Endodermal cell (in vitro differentiated cells): Measurements from ENCODE around the gene ARHGAP26. TPM values are rescaled to one million over a fixed set of nuclear protein-coding genes. Genes with fewer than 3 reads are reported as not detected.
A peak's percentile ranks its signal among the peaks of the same experiment; 100 is the strongest.

Experiments
- DNase-seq: peaks from one replicate; pipeline ENCODE4 v3.0.0-alpha.2; 2017
- H3K27ac ChIP-seq: 2 replicates; pipeline ENCODE4 v1.5.1; 2013; ENCODE audit warnings: mild to moderate bottlenecking, low read depth, low read length, moderate library complexity
- H3K27me3 ChIP-seq: 2 replicates; pipeline ENCODE4 v1.6.1; 2013; ENCODE audit warnings: mild to moderate bottlenecking, low read length, moderate library complexity; ENCODE audit not compliant: insufficient read depth, control insufficient read depth, poor library complexity, severe bottlenecking
- H3K36me3 ChIP-seq: 2 replicates; pipeline ENCODE4 v1.7.0; 2013; ENCODE audit warnings: mild to moderate bottlenecking, low read length, moderate library complexity; ENCODE audit not compliant: control insufficient read depth, insufficient read depth
- H3K4me1 ChIP-seq: one replicate; pipeline ENCODE4 v1.7.0; 2013; ENCODE audit warnings: low read length; ENCODE audit not compliant: control insufficient read depth, insufficient read depth
- H3K4me3 ChIP-seq: 2 replicates; pipeline ENCODE4 v1.5.1; 2013; ENCODE audit warnings: mild to moderate bottlenecking, low read length, moderate library complexity
- H3K9ac ChIP-seq: 2 replicates; pipeline ENCODE4 v1.6.1; 2013; ENCODE audit warnings: mild to moderate bottlenecking, low read length, moderate library complexity; ENCODE audit not compliant: poor library complexity, severe bottlenecking; ENCODE audit errors: extremely low read depth
- H3K9me3 ChIP-seq: 2 replicates; pipeline ENCODE4 v1.6.1; 2013; ENCODE audit warnings: mild to moderate bottlenecking, low read length, moderate library complexity; ENCODE audit not compliant: control insufficient read depth
- H3K27ac Mint-ChIP-seq: 2 replicates; pipeline ENCODE4 v1.8.0; 2020; ENCODE audit warnings: mixed read lengths
- H3K27me3 Mint-ChIP-seq: 2 replicates; pipeline ENCODE4 v1.8.0; 2021; ENCODE audit warnings: mild to moderate bottlenecking, mixed read lengths; ENCODE audit not compliant: insufficient read depth
- H3K36me3 Mint-ChIP-seq: 2 replicates; pipeline ENCODE4 v1.8.0; 2020; ENCODE audit warnings: low read depth, mixed read lengths
- H3K4me1 Mint-ChIP-seq: 2 replicates; pipeline ENCODE4 v1.8.0; 2020; ENCODE audit warnings: mixed read lengths
- H3K4me3 Mint-ChIP-seq: 2 replicates; pipeline ENCODE4 v1.8.0; 2020; ENCODE audit warnings: mild to moderate bottlenecking, moderate library complexity, mixed read lengths
- H3K9me3 Mint-ChIP-seq: 2 replicates; pipeline ENCODE4 v1.8.0; 2020; ENCODE audit warnings: mild to moderate bottlenecking, mixed read lengths
- CTCF ChIP-seq: fragments of 200-600 bp; sonication (generic); conservative IDR thresholded peaks from 2 replicates; pipeline ENCODE4 v1.5.0; 2021; ENCODE audit warnings: antibody characterized with exemption, mild to moderate bottlenecking
- WGBS, 2 experiments: methylation state at CpG; one replicate each; pipeline versions ENCODE4 v1.1.5 to v1.1.7; 2013; ENCODE audit warnings: missing lambda C conversion rate in 2 of 2, mixed read lengths in 1 of 2; ENCODE audit not compliant: insufficient coverage in 1 of 2, insufficient read length in 1 of 2; 5-methylcytosine and 5-hydroxymethylcytosine counted together
- total RNA-seq, 2 donors: library from RNA; stranded (reverse); fragmentation: NEBNext Ultra II Directional in 1 of 2; extraction: Animal tissue kit (Norgen Biotek cat#: 25700) in 1 of 2; gene quantifications; 2 replicates in 1 of 2; 3 replicates in 1 of 2; pipeline ENCODE4 v1.2.1, GENCODE V29; 2021

ARHGAP26 gene
- total RNA-seq, 2 donors from 2014 or later, result 49.2 to 60.5 TPM

GRCh38 chr5:143166090-143166489, 395.9 kb downstream of the ARHGAP26 start:
- WGBS, 2 experiments, result 90 to 100% methylated on average over 3 to 4 of the region's 4 CpGs
- no peaks in the 10 kb centered on the region for H3K9me3 ChIP-seq

GRCh38 chr5:143166661-143167420, 396.7 kb downstream of the ARHGAP26 start:
- H3K4me1 ChIP-seq, result peaks cover 11% of the 10 kb centered on the region
- no peaks in the 10 kb centered on the region for H3K9me3 ChIP-seq
- no peak overlapping the region for H3K27ac ChIP-seq
- no peak overlapping the region for H3K4me3 Mint-ChIP-seq
- DNase-seq, result no peak
- peaks cover 5% of the 10 kb centered on the region for H3K36me3 Mint-ChIP-seq
- TF ChIP-seq CTCF, result no peak
- peaks cover 2% of the 10 kb centered on the region for H3K9me3 Mint-ChIP-seq
- no peaks in the 10 kb centered on the region for H3K27me3 Mint-ChIP-seq
- H3K27ac Mint-ChIP-seq, result no peak overlapping the region
- WGBS, 2 experiments, result 97 to 100% methylated on average over 2 to 8 of the region's 8 CpGs
- no peaks in the 10 kb centered on the region for H3K36me3 ChIP-seq
- H3K4me3 ChIP-seq, result no peak overlapping the region
- peaks cover 29% of the 10 kb centered on the region for H3K4me1 Mint-ChIP-seq
- no peak overlapping the region for H3K9ac ChIP-seq
- H3K27me3 ChIP-seq, result no peaks in the 10 kb centered on the region

More at GRCh38 chr5:143166090-143166489, 395.9 kb downstream of the ARHGAP26 start:
- peaks cover 5% of the 10 kb centered on the region for H3K36me3 Mint-ChIP-seq
- H3K27ac Mint-ChIP-seq, result no peak overlapping the region
- no peak overlapping the region for H3K9ac ChIP-seq
- no peak overlapping the region for H3K27ac ChIP-seq
- H3K9me3 Mint-ChIP-seq, result peaks cover 2% of the 10 kb centered on the region
- no peaks in the 10 kb centered on the region for H3K27me3 ChIP-seq
- H3K4me1 Mint-ChIP-seq, result peaks cover 21% of the 10 kb centered on the region
- no peaks in the 10 kb centered on the region for H3K36me3 ChIP-seq
- TF ChIP-seq CTCF, result no peak
- H3K4me3 Mint-ChIP-seq, result no peak overlapping the region
- peaks cover 11% of the 10 kb centered on the region for H3K4me1 ChIP-seq
- H3K4me3 ChIP-seq, result no peak overlapping the region
- no peaks in the 10 kb centered on the region for H3K27me3 Mint-ChIP-seq
- DNase-seq, result no peak

DNA sequence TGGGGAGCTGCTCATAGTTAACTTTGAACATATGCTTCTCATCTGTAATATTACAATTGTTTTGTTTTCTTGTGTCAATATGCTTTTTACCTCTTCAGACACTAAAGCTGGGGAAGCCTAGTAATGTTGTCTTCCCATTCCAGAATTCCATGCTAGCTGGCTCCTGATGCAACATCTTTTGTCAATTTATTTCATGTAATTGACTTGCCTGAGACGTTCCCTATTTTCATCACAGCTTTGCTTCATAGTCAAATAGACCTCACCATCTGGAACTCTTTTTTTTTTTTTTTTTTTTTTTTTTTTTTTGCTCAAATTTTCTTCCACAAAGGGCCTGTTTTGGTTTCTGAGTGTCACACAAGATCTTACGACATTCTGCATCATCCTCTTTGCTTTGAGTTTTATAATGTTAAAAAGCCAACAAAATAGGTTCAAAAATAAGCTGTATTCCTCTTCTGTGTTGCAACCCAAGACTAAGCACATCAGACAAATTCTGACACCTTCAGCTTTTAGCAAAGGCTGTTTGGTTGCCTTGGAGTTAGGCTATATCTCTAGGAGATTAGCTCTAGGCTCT, 398.1 kb downstream of the ARHGAP26 start:
- WGBS, 2 experiments, result 40 to 82% methylated on average over 1 to 2 of the region's 2 CpGs
- Mint-ChIP-seq H3K4me3 (no peak overlapping the region), H3K27ac (no peak overlapping the region), H3K36me3 (no peaks in the 10 kb centered on the region), H3K4me1 (peaks cover 38% of the 10 kb centered on the region), H3K9me3 (peaks cover 2% of the 10 kb centered on the region), H3K27me3 (no peaks in the 10 kb centered on the region)
- H3K36me3 ChIP-seq, result no peaks in the 10 kb centered on the region
- DNase-seq, result no peak
- no peak for TF ChIP-seq CTCF
- H3K9ac ChIP-seq, result no peak overlapping the region
- no peak overlapping the region for H3K27ac ChIP-seq
- no peaks in the 10 kb centered on the region for H3K9me3 ChIP-seq
- peaks cover 16% of the 10 kb centered on the region for H3K4me1 ChIP-seq
- H3K4me3 ChIP-seq, result peak overlapping the region; percentile 12
- H3K27me3 ChIP-seq, result no peaks in the 10 kb centered on the region
